Renal cortex interstitium (tissue), 11 donors: ENCODE measurements around the gene MLPH. TPM values are rescaled to one million over a fixed set of nuclear protein-coding genes. Genes with fewer than 3 reads are reported as not detected.

Experiments
- DNase-seq, 11 donors: peaks; one replicate each; pipeline ENCODE4 v3.0.0-alpha.2; 2013; ENCODE audit warnings: low read depth in 9 of 11, low spot score in 4 of 11; ENCODE audit errors: extremely low read depth in 1 of 11
- polyA plus RNA-seq, 3 donors: library from polyadenylated mRNA; unstranded; fragments of 120-200 nt; gene quantifications; one replicate each; pipeline ENCODE4 v1.2.1, GENCODE V29; 2013; ENCODE audit not compliant: insufficient read length in 3 of 3

MLPH gene
- polyA plus RNA-seq, 3 donors = 1.2 to 4.3 (median 2.2) TPM

DNA sequence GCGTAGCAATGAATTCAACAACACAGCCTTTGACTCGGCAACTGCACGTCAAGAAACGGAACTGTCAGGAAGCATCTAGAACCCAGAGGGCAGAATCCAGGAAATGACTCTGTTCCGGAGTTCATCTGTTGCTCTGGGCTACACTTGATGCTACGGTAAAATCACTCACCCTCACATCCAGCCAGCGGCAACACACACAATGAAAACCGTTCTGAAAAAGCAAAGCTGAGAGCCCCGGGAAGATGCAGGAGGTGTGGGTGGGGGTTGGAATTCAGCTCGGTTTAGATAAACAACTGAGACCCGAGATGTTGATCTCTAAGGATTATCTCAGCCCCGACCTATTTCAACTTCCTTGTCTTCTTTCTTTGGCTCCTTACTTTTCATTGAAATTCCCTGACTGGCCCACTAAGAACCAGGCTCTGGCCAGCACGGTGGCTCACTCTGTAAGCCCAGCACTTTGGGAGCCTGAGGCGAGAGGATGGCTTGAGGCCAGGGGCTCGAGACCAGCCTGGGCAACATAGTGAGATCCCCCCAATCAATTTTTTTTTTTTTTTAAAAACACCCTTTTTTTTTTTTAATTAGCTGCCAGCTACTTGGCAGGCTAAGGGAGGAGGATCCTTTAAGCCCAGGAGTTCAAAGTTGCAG, 116.8 kb downstream of the MLPH start:
- no peak for DNase-seq

DNA sequence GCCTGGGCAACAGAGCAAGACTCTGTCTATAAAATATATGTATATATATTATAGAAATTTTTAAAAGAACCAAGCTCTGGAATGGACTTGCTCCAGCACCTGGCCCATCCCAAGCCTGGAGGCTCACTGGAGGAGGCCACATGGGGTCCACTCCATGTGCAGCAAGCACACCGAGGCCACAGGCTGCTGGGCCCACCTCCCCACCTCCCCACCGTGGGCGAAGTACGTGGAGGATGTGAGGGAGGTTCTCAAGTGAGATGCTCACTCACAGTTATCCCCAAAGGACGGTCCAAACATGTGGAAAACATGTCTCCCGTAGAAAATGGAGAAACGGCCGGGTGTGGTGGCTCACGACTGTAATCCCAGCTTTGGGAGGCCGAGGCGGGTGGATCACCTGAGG, 117.3 kb downstream of the MLPH start:
- no peak for DNase-seq

Other genes with a start within 250 kb of the MLPH start
- 100 to 1,000 TPM; 210 to 278 (median 226) TPM for gene COL6A3, start 73.1 kb upstream of the MLPH start, polyA plus RNA-seq
- not detected for gene PRLH, start 79.3 kb downstream of the MLPH start, polyA plus RNA-seq
- 10 to 100 TPM in 2 of 3 donors, 1 to 10 TPM in 1; 9.9 to 22.9 (median 10.1) TPM for gene RAB17, start 103.5 kb downstream of the MLPH start, polyA plus RNA-seq
- 100 to 1,000 TPM in 1 of 3 donors, 10 to 100 TPM in 2; 76.2 to 104 (median 94.4) TPM for gene LRRFIP1, start 140.3 kb downstream of the MLPH start, polyA plus RNA-seq